PC-3 (cell line): ENCODE results near the gene HOXB6.

Experiments
- CTCF ChIP-seq: fragments of 300-600 bp; sonication (generic); conservative IDR thresholded peaks from 2 replicates; pipeline ENCODE4 v1.5.1; 2017; ENCODE audit warnings: antibody characterized with exemption, low read depth, mild to moderate bottlenecking, low read length
- EZH2phosphoT487 ChIP-seq: fragments of 300-600 bp; sonication (generic); IDR thresholded peaks from 2 replicates; pipeline ENCODE4 v1.6.1; 2018; ENCODE audit warnings: mild to moderate bottlenecking, antibody characterized with exemption, low read length, borderline replicate concordance

DNA sequence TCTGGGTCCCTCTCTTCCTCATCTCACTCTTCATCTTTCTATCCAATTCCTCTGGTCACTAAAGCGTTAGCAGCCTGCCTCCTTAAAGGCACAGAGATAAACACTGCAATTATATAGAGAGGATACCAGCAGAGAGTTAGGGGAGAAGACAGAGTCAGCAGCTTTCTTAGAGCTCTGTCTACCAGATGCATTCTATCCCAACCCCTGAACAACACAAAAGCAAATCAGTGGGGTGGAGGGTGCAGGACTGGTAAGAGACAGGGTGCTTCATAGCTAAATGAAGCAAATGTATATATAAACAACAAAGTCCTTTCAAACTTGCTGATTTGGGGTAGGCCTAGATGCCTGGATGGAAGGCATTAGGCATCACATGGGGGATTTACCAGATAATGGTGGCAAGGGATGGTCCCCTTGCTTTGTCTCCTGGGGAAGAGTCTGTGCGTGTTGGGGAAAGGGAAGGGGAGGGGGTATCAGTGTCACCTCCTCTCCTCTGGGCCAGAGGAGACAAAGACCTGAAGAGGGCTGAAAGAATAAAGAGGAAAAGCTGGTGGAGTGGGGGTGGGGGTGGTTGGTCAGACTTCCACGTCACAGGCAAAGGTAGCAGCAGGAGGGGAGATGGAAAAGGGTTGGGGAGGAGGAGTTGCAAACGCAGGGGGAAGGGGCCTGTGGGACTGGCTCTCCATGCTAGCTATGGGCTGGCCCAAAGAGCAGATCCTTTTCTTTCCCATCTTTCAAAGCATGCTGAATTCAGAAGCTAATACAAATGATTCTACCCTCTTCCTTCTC lies 38.7 kb downstream of the HOXB6 start:
- TF ChIP-seq CTCF (no peak), EZH2phosphoT487 (no peak)
